Liver (tissue), 9 donors: ENCODE data around the gene ADNP2. TPM values are rescaled to one million over a fixed set of nuclear protein-coding genes. Genes with fewer than 3 reads are reported as not detected.

Experiments
- DNase-seq: peaks from one replicate; pipeline ENCODE4 v3.0.0-alpha.2; 2017; ENCODE audit warnings: low spot score
- H3K27ac ChIP-seq, 2 donors: one replicate each; pipeline ENCODE4 v1.7.0; 2013; ENCODE audit warnings: inconsistent platforms in 2 of 2, low read length in 2 of 2, control low read depth in 1 of 2, low read depth in 1 of 2, mild to moderate bottlenecking in 1 of 2
- H3K27me3 ChIP-seq, 4 donors: one replicate each; pipeline versions ENCODE4 v1.6.1 to v1.7.0; 2013; ENCODE audit warnings: low read length in 3 of 4, inconsistent platforms in 1 of 4, mild to moderate bottlenecking in 1 of 4, moderate library complexity in 1 of 4; ENCODE audit not compliant: control insufficient read depth in 4 of 4, insufficient read depth in 4 of 4
- H3K36me3 ChIP-seq, 4 donors: one replicate each; pipeline versions ENCODE4 v1.6.1 to v1.7.0; 2013; ENCODE audit warnings: low read length in 3 of 4, mild to moderate bottlenecking in 3 of 4, low read depth in 1 of 4, moderate library complexity in 1 of 4; ENCODE audit not compliant: control insufficient read depth in 4 of 4, insufficient read depth in 3 of 4
- H3K4me1 ChIP-seq, 4 donors: one replicate each; pipeline versions ENCODE4 v1.6.1 to v1.7.0; 2013; ENCODE audit warnings: low read length in 3 of 4, mild to moderate bottlenecking in 3 of 4, moderate library complexity in 1 of 4; ENCODE audit not compliant: control insufficient read depth in 4 of 4, insufficient read depth in 4 of 4
- H3K4me3 ChIP-seq, 3 donors: one replicate each; pipeline versions ENCODE4 v1.6.1 to v1.7.0; 2013; ENCODE audit warnings: low read length in 3 of 3, control low read depth in 1 of 3, low read depth in 1 of 3, mild to moderate bottlenecking in 1 of 3
- H3K9ac ChIP-seq, 2 donors: one replicate each; pipeline ENCODE4 v1.7.0; 2013; ENCODE audit warnings: low read length in 2 of 2, mild to moderate bottlenecking in 2 of 2, moderate library complexity in 2 of 2, control low read depth in 1 of 2, low read depth in 1 of 2
- H3K9me3 ChIP-seq, 4 donors: one replicate each; pipeline versions ENCODE4 v1.6.1 to v1.7.0; 2013; ENCODE audit warnings: low read length in 3 of 4; ENCODE audit not compliant: control insufficient read depth in 4 of 4
- CTCF ChIP-seq: fragments of 150-350 bp; IDR thresholded peaks from 2 replicates; pipeline ENCODE4 v1.5.1; 2017; ENCODE audit warnings: improper control_type of control experiment, low read depth, low read length; ENCODE audit not compliant: missing input control
- FOXA1 ChIP-seq: IDR thresholded peaks from 2 replicates; pipeline ENCODE4 v1.6.1; 2016; ENCODE audit warnings: antibody characterized with exemption
- FOXA2 ChIP-seq: IDR thresholded peaks from 2 replicates; pipeline ENCODE4 v1.6.1; 2016; ENCODE audit warnings: antibody characterized with exemption
- GABPA ChIP-seq, 2 donors: IDR thresholded peaks in 1 of 2; conservative IDR thresholded peaks in 1 of 2; 2 replicates each; pipeline ENCODE4 v1.6.1; 2016; ENCODE audit warnings: antibody characterized with exemption in 2 of 2, mild to moderate bottlenecking in 1 of 2, moderate library complexity in 1 of 2
- HNF4A ChIP-seq, 2 donors: conservative IDR thresholded peaks; 2 replicates each; pipeline ENCODE4 v1.6.1; 2016; ENCODE audit warnings: antibody characterized with exemption in 2 of 2, mild to moderate bottlenecking in 2 of 2
- HNF4G ChIP-seq: IDR thresholded peaks from 2 replicates; pipeline ENCODE4 v1.6.1; 2016; ENCODE audit warnings: antibody characterized with exemption
- JUND ChIP-seq, 2 donors: IDR thresholded peaks; 2 replicates each; pipeline ENCODE4 v1.6.1; 2016; ENCODE audit warnings: antibody characterized with exemption in 2 of 2
- NR2F2 ChIP-seq: IDR thresholded peaks from 2 replicates; pipeline ENCODE4 v1.6.1; 2016; ENCODE audit warnings: antibody characterized with exemption
- RAD21 ChIP-seq, 2 donors: IDR thresholded peaks; 2 replicates each; pipeline ENCODE4 v1.6.1; 2016; ENCODE audit warnings: antibody characterized with exemption in 2 of 2, mild to moderate bottlenecking in 2 of 2
- REST ChIP-seq: IDR thresholded peaks from 2 replicates; pipeline ENCODE4 v1.6.1; 2016; ENCODE audit warnings: antibody characterized with exemption, mild to moderate bottlenecking
- SP1 ChIP-seq: IDR thresholded peaks from 2 replicates; pipeline ENCODE4 v1.6.1; 2018; ENCODE audit warnings: antibody characterized with exemption, mild to moderate bottlenecking
- TAF1 ChIP-seq: conservative IDR thresholded peaks from 2 replicates; pipeline ENCODE4 v1.6.1; 2016; ENCODE audit warnings: antibody characterized with exemption, mild to moderate bottlenecking
- YY1 ChIP-seq: IDR thresholded peaks from 2 replicates; pipeline ENCODE4 v1.6.1; 2016; ENCODE audit warnings: antibody characterized with exemption, mild to moderate bottlenecking
- WGBS: extraction: QIAGEN DNeasy Blood & Tissue Kit; methylation state at CpG from one replicate; pipeline ENCODE4 v1.1.7; 2013; 5-methylcytosine and 5-hydroxymethylcytosine counted together
- polyA plus RNA-seq, 2 donors: library from polyadenylated mRNA; stranded (reverse) in 1 of 2; unstranded in 1 of 2; fragments of 200-250 nt in 1 of 2; fragments of >200 nt in 1 of 2; fragmentation: Nextera tagmentation in 1 of 2; extraction: Ambion mirVana in 1 of 2; gene quantifications; one replicate each; pipeline versions ENCODE4 v1.2.1 to v1.2.3, GENCODE V29; 2013 to 2015
- total RNA-seq, 2 donors: library from RNA; depleted of rRNA; stranded (reverse); fragments of >200 nt; gene quantifications; one replicate each; pipeline ENCODE4 v1.2.3, GENCODE V29; 2014
- TF ChIP-seq, protein P1 (sequence below): IDR thresholded peaks from 2 replicates; pipeline ENCODE4 v1.6.1; 2016; ENCODE audit warnings: antibody characterized with exemption
- TF ChIP-seq, protein P2 (sequence below): IDR thresholded peaks from 2 replicates; pipeline ENCODE4 v1.6.1; 2016; ENCODE audit warnings: antibody characterized with exemption
- TF ChIP-seq, protein P3 (sequence below): IDR thresholded peaks from 2 replicates; pipeline ENCODE4 v1.6.1; 2016; ENCODE audit warnings: antibody characterized with exemption
- donor health status: healthy.
- donor health status: healthy.
- donor health status: healthy.
- donor health status: healthy.
- donor health status: healthy.

Gene ADNP2
- total and polyA plus RNA-seq, 4 donors = 2.7 to 9.9 (median 6.4) TPM

GRCh38 chr18:80130555-80130954 is 21.5 kb downstream of the ADNP2 start:
- Histone ChIP-seq H3K27me3 (no peaks in the 10 kb centered on the region), H3K27ac (no peak overlapping the region), H3K4me1 (peaks cover 0 to 4% (median 2%) of the 10 kb centered on the region in 4 donors), H3K9me3 (no peaks in the 10 kb centered on the region), H3K36me3 (peaks cover 1 to 10% (median 6%) of the 10 kb centered on the region in 4 donors), H3K4me3 (no peak overlapping the region), H3K9ac (no peak overlapping the region)
- 97% methylated on average over 5 of the region's 5 CpGs for WGBS
- DNase-seq = no peak
- TF ChIP-seq, protein P1, sequence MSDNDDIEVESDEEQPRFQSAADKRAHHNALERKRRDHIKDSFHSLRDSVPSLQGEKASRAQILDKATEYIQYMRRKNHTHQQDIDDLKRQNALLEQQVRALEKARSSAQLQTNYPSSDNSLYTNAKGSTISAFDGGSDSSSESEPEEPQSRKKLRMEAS = no peak
- TF ChIP-seq TAF1 = no peak
- no peak for TF ChIP-seq GABPA (IDR thresholded peaks at IDR 0.05 in 1 of 2, conservative IDR thresholded peaks at IDR 0.05 in 1 of 2)
- no peak for TF ChIP-seq RAD21 (IDR thresholded peaks at IDR 0.05)
- TF ChIP-seq FOXA2 = no peak
- no peak for TF ChIP-seq REST
- no peak for TF ChIP-seq CTCF
- no peak for TF ChIP-seq HNF4A (conservative IDR thresholded peaks at IDR 0.05)
- TF ChIP-seq SP1 = no peak

GRCh38 chr18:80132180-80132812 is 23.2 kb downstream of the ADNP2 start:
- WGBS = 92% methylated on average over 3 of the region's 3 CpGs
- no peak overlapping the region for H3K9ac ChIP-seq
- H3K9me3 ChIP-seq = no peaks in the 10 kb centered on the region
- H3K4me3 ChIP-seq = no peak overlapping the region
- no peak for DNase-seq
- peaks cover 9 to 27% (median 16%) of the 10 kb centered on the region in 4 donors for H3K36me3 ChIP-seq
- no peak overlapping the region for H3K27ac ChIP-seq
- peaks cover 0 to 4% (median 2%) of the 10 kb centered on the region in 4 donors for H3K4me1 ChIP-seq
- TF ChIP-seq FOXA2 (no peak), JUND (IDR thresholded peaks at IDR 0.05) (no peak), CTCF (no peak), REST (no peak), HNF4A (conservative IDR thresholded peaks at IDR 0.05) (no peak), RAD21 (IDR thresholded peaks at IDR 0.05) (no peak), HNF4G (no peak), NR2F2 (no peak), TAF1 (no peak), YY1 (no peak), FOXA1 (no peak), SP1 (no peak)
- TF ChIP-seq, protein P2, sequence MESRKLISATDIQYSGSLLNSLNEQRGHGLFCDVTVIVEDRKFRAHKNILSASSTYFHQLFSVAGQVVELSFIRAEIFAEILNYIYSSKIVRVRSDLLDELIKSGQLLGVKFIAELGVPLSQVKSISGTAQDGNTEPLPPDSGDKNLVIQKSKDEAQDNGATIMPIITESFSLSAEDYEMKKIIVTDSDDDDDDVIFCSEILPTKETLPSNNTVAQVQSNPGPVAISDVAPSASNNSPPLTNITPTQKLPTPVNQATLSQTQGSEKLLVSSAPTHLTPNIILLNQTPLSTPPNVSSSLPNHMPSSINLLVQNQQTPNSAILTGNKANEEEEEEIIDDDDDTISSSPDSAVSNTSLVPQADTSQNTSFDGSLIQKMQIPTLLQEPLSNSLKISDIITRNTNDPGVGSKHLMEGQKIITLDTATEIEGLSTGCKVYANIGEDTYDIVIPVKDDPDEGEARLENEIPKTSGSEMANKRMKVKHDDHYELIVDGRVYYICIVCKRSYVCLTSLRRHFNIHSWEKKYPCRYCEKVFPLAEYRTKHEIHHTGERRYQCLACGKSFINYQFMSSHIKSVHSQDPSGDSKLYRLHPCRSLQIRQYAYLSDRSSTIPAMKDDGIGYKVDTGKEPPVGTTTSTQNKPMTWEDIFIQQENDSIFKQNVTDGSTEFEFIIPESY = no peak
- TF ChIP-seq, protein P3, sequence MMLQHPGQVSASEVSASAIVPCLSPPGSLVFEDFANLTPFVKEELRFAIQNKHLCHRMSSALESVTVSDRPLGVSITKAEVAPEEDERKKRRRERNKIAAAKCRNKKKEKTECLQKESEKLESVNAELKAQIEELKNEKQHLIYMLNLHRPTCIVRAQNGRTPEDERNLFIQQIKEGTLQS = no peak
- TF ChIP-seq, protein P1 = no peak
- H3K27me3 ChIP-seq = no peaks in the 10 kb centered on the region
